ENCODE data around the gene SH3PXD2B. TPM values are rescaled to one million over a fixed set of nuclear protein-coding genes. Genes with fewer than 3 reads are reported as not detected.
"Not testable (repeated sequence)": the region's sequence is repeated elsewhere in the genome, so short reads cannot be mapped to it uniquely, and the experiment has no call there.

The SH3PXD2B gene
- total and polyA plus RNA-seq, 2 donors (not counting 1 experiment from before 2014, with no cell fraction given), result not detected

DNA sequence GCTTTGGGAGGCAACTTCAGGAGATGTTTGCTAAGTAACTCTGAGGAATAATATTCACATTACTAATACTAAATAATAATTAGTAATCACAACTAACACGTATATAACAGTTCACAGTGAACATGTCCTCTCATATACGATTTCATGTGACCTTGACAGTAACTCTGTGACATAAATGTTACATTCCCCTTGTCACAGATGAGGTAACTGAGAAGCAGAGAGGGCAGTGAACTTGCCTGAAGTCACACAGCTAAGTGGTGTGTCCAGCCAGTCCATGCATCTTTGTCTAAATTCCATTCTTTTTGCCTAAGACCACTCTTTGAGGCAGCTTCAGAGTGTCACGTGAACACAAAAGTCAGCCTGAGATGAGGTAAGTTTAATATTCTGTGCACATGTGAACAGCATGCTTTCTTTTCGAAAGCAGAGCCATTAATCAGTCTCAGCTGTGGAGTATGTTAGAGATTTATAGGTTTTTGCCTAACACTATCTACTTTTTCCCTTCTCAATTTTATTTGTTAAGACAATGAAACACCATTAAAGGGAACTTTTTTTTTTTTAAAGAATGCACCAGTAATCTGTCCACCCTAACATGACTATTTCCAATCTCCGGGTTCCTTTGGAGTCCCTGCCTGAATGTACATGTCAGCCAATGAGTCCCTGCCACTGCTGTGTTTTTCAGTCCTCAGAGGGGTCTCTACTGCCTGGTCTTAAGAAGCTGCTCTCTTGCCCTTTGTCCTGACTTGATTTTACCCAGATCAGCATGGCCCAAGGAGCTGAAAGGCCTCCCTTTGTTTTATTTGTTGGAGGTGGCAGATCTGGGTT, 43.5 kb downstream of the SH3PXD2B start:
- Histone ChIP-seq H3K27me3 (replicated peaks in 1 of 4; ENCODE audit: control extremely low read depth in 1 of 4, control insufficient read depth in 3 of 4, insufficient read depth in 4 of 4, low read length in 3 of 4) (peaks cover 0 to 6% (median 0%) of the 10 kb centered on the region in 4 experiments), H2AFZ (ENCODE audit: insufficient read depth, low read depth, low read length, poor library complexity, severe bottlenecking) (no peak overlapping the region), H3K9me3 (ENCODE audit: control extremely low read depth in 1 of 3, control insufficient read depth in 2 of 3, insufficient read depth in 1 of 3, low read length in 2 of 3) (peaks cover 0 to 4% (median 0%) of the 10 kb centered on the region in 3 donors), H3K4me3 (ENCODE audit: control extremely low read depth in 1 of 5, extremely low read depth in 1 of 5, insufficient read depth in 1 of 5, low read depth in 2 of 5, low read length in 4 of 5) (no peak overlapping the region), H3K4me2 (replicated peaks; ENCODE audit: low read depth, low read length, poor library complexity, severe bottlenecking) (no peak overlapping the region), H3K9ac (ENCODE audit: low read length) (no peak overlapping the region), H3K36me3 (replicated peaks in 1 of 2; ENCODE audit: control extremely low read depth in 1 of 2, control insufficient read depth in 1 of 2, extremely low read depth in 1 of 2, insufficient read depth in 2 of 2, low read length in 1 of 2) (no peaks in the 10 kb centered on the region), H3K79me2 (ENCODE audit: control insufficient read depth, insufficient read depth, low read length) (no peaks in the 10 kb centered on the region), H3K4me1 (ENCODE audit: control insufficient read depth in 2 of 2, insufficient read depth in 2 of 2, low read length in 2 of 2) (no peaks in the 10 kb centered on the region), H3K27ac (ENCODE audit: low read length in 2 of 2) (no peak overlapping the region), H4K20me1 (ENCODE audit: control insufficient read depth, insufficient read depth, low read length, poor library complexity, severe bottlenecking) (no peaks in the 10 kb centered on the region)
- ChIA-PET POLR2A (no interaction called here), CTCF (interaction anchor here (0.6 kb wide), 1 partner anchor 1650 kb away, joined by 3 read pairs; no protein-coding TSS in a partner anchor)
- DNase-seq (no peak), ATAC-seq (ENCODE audit: low read depth) (no peak)
- H3K27ac Mint-ChIP-seq, result no peak overlapping the region
- TF ChIP-seq, protein P1, sequence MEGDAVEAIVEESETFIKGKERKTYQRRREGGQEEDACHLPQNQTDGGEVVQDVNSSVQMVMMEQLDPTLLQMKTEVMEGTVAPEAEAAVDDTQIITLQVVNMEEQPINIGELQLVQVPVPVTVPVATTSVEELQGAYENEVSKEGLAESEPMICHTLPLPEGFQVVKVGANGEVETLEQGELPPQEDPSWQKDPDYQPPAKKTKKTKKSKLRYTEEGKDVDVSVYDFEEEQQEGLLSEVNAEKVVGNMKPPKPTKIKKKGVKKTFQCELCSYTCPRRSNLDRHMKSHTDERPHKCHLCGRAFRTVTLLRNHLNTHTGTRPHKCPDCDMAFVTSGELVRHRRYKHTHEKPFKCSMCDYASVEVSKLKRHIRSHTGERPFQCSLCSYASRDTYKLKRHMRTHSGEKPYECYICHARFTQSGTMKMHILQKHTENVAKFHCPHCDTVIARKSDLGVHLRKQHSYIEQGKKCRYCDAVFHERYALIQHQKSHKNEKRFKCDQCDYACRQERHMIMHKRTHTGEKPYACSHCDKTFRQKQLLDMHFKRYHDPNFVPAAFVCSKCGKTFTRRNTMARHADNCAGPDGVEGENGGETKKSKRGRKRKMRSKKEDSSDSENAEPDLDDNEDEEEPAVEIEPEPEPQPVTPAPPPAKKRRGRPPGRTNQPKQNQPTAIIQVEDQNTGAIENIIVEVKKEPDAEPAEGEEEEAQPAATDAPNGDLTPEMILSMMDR (IDR thresholded peaks at IDR 0.05), result no peak
- no peak for TF ChIP-seq EZH2 (IDR thresholded peaks at IDR 0.05; ENCODE audit: borderline replicate concordance, insufficient read depth, low read depth, low read length, poor library complexity, severe bottlenecking)
- no peaks in the 10 kb centered on the region for H3K4me1 Mint-ChIP-seq
- no peak overlapping the region for H3K4me3 Mint-ChIP-seq
- peaks cover 4% of the 10 kb centered on the region for H3K27me3 Mint-ChIP-seq
- peaks cover 3% of the 10 kb centered on the region for H3K9me3 Mint-ChIP-seq (ENCODE audit: insufficient read depth)
- 81% methylated on average over 3 of the region's 5 CpGs for WGBS (ENCODE audit: insufficient coverage)
- intact Hi-C loops (cut with micrococcal nuclease), result no loop called here

DNA sequence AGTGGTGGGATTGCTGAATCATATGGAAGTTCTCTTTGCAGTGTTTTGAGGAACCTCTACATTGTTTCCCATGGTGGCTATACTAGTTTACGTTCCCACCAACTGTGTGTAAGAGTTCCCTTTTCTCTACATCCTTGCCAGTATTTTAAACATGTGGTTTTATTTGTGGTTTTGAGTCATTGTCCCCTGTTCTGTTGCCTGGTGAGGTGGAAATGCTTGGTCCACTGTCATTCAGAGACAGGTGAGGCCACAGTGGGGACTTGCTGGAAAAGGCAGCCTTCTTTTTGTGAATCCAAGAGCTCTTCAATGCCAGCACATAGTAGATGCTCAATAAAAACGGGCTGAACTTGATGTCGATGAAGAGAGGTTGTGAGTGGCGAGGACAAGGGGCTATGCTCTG, 44.2 kb downstream of the SH3PXD2B start:
- ChIA-PET CTCF (no interaction called here), POLR2A (no interaction called here)
- Histone ChIP-seq H2AFZ (ENCODE audit: insufficient read depth, low read depth, low read length, poor library complexity, severe bottlenecking) (no peak overlapping the region), H4K20me1 (ENCODE audit: control insufficient read depth, insufficient read depth, low read length, poor library complexity, severe bottlenecking) (no peaks in the 10 kb centered on the region), H3K4me1 (ENCODE audit: control insufficient read depth in 2 of 2, insufficient read depth in 2 of 2, low read length in 2 of 2) (no peaks in the 10 kb centered on the region), H3K27me3 (replicated peaks in 1 of 4; ENCODE audit: control extremely low read depth in 1 of 4, control insufficient read depth in 3 of 4, insufficient read depth in 4 of 4, low read length in 3 of 4) (peaks cover 0 to 6% (median 0%) of the 10 kb centered on the region in 4 experiments), H3K27ac (ENCODE audit: low read length in 2 of 2) (no peak overlapping the region), H3K9ac (ENCODE audit: low read length) (no peak overlapping the region), H3K4me3 (ENCODE audit: control extremely low read depth in 1 of 5, extremely low read depth in 1 of 5, insufficient read depth in 1 of 5, low read depth in 2 of 5, low read length in 4 of 5) (no peak overlapping the region), H3K9me3 (ENCODE audit: control extremely low read depth in 1 of 3, control insufficient read depth in 2 of 3, insufficient read depth in 1 of 3, low read length in 2 of 3) (peaks cover 0 to 4% (median 0%) of the 10 kb centered on the region in 3 donors), H3K4me2 (replicated peaks; ENCODE audit: low read depth, low read length, poor library complexity, severe bottlenecking) (no peak overlapping the region), H3K36me3 (replicated peaks in 1 of 2; ENCODE audit: control extremely low read depth in 1 of 2, control insufficient read depth in 1 of 2, extremely low read depth in 1 of 2, insufficient read depth in 2 of 2, low read length in 1 of 2) (no peaks in the 10 kb centered on the region), H3K79me2 (ENCODE audit: control insufficient read depth, insufficient read depth, low read length) (no peaks in the 10 kb centered on the region)
- no peak overlapping the region for H3K4me3 Mint-ChIP-seq
- TF ChIP-seq EZH2 (IDR thresholded peaks at IDR 0.05; ENCODE audit: borderline replicate concordance, insufficient read depth, low read depth, low read length, poor library complexity, severe bottlenecking), result no peak
- TF ChIP-seq, protein P1 (IDR thresholded peaks at IDR 0.05), result no peak
- no CpG with 5 or more reads among the region's 4 CpGs for WGBS (ENCODE audit: insufficient coverage)
- H3K9me3 Mint-ChIP-seq (ENCODE audit: insufficient read depth), result peaks cover 3% of the 10 kb centered on the region
- no peak overlapping the region for H3K27ac Mint-ChIP-seq
- intact Hi-C loops (cut with micrococcal nuclease), result no loop called here
- peaks cover 6% of the 10 kb centered on the region for H3K27me3 Mint-ChIP-seq
- DNase-seq, result no peak
- ATAC-seq (ENCODE audit: low read depth), result no peak
- no peaks in the 10 kb centered on the region for H3K4me1 Mint-ChIP-seq

DNA sequence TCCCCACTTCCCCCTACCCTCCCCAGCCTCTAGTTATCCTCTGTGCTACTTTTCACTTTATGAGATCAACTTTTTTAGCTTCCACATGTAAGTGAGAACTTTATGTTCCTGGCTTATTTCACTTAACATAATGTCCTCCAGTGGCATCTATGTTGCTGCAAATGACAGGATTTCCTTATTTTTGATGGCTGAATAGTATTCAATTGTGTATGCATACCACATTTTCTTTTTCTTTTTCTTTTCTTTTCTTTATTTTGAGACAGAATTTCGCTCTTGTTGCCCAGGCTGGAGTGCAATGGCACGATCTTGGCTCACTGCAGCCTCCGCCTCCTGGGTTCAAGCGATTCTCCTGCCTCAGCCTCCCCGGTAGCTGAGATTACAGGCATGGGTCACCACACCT, 44.8 kb downstream of the SH3PXD2B start:
- H3K9me3 Mint-ChIP-seq (ENCODE audit: insufficient read depth); H3K4me1 Mint-ChIP-seq; H3K79me2 ChIP-seq (ENCODE audit: control insufficient read depth, insufficient read depth, low read length); H3K4me1 ChIP-seq (ENCODE audit: control insufficient read depth in 2 of 2, insufficient read depth in 2 of 2, low read length in 2 of 2); intact Hi-C loops (cut with micrococcal nuclease); H2AFZ ChIP-seq (ENCODE audit: insufficient read depth, low read depth, low read length, poor library complexity, severe bottlenecking); H3K9me3 ChIP-seq (ENCODE audit: control extremely low read depth in 1 of 3, control insufficient read depth in 2 of 3, insufficient read depth in 1 of 3, low read length in 2 of 3); H3K4me2 ChIP-seq (replicated peaks; ENCODE audit: low read depth, low read length, poor library complexity, severe bottlenecking); H3K36me3 ChIP-seq (replicated peaks in 1 of 2; ENCODE audit: control extremely low read depth in 1 of 2, control insufficient read depth in 1 of 2, extremely low read depth in 1 of 2, insufficient read depth in 2 of 2, low read length in 1 of 2); H3K27me3 Mint-ChIP-seq; H3K27ac ChIP-seq (ENCODE audit: low read length in 2 of 2); H3K27me3 ChIP-seq (replicated peaks in 1 of 4; ENCODE audit: control extremely low read depth in 1 of 4, control insufficient read depth in 3 of 4, insufficient read depth in 4 of 4, low read length in 3 of 4); H3K4me3 ChIP-seq (ENCODE audit: control extremely low read depth in 1 of 5, extremely low read depth in 1 of 5, insufficient read depth in 1 of 5, low read depth in 2 of 5, low read length in 4 of 5); H3K4me3 Mint-ChIP-seq; DNase-seq; ATAC-seq (ENCODE audit: low read depth); H3K27ac Mint-ChIP-seq; POLR2A ChIA-PET; CTCF ChIA-PET; H4K20me1 ChIP-seq (ENCODE audit: control insufficient read depth, insufficient read depth, low read length, poor library complexity, severe bottlenecking); H3K9ac ChIP-seq (ENCODE audit: low read length): not testable (repeated sequence)
- 86% methylated on average over 5 of the region's 5 CpGs for WGBS (ENCODE audit: insufficient coverage)

All from B cell (primary cell).